Psoas muscle (tissue), 8 donors: ENCODE results near the gene SUSD6. TPM values are rescaled to one million over a fixed set of nuclear protein-coding genes. Genes with fewer than 3 reads are reported as not detected.

Experiments
- ATAC-seq, 4 donors: fragments of 200-7000 bp; cut with Tn5 transposase; one replicate each; pipeline ENCODE4 v1.9.1; 2020; ENCODE audit warnings: moderate library complexity in 3 of 4, mild to moderate bottlenecking in 2 of 4
- DNase-seq, 2 donors: peaks; one replicate each; pipeline ENCODE4 v3.0.0-alpha.2; 2020
- H3K27ac ChIP-seq: fragments of 200-600 bp; one replicate; pipeline ENCODE4 v1.8.0; 2022
- H3K27me3 ChIP-seq, 3 donors: fragments of 200-600 bp in 1 of 3; one replicate each; pipeline versions ENCODE4 v1.6.1 to v1.8.0; 2013 to 2022; ENCODE audit warnings: low read length in 2 of 3, mild to moderate bottlenecking in 2 of 3, moderate library complexity in 1 of 3; ENCODE audit not compliant: insufficient read depth in 3 of 3
- H3K36me3 ChIP-seq, 2 donors: fragments of 200-600 bp in 1 of 2; one replicate each; pipeline versions ENCODE4 v1.6.1 to v1.8.0; 2013 to 2022; ENCODE audit warnings: low read depth in 1 of 2, mild to moderate bottlenecking in 1 of 2, moderate library complexity in 1 of 2; ENCODE audit not compliant: insufficient read depth in 1 of 2
- H3K4me1 ChIP-seq: fragments of 200-600 bp; one replicate; pipeline ENCODE4 v1.8.0; 2022
- H3K4me3 ChIP-seq: fragments of 200-600 bp; one replicate; pipeline ENCODE4 v1.8.0; 2022; ENCODE audit warnings: mild to moderate bottlenecking
- H3K9me3 ChIP-seq: fragments of 200-600 bp; one replicate; pipeline ENCODE4 v1.8.0; 2022
- WGBS, 3 donors: extraction: QIAGEN DNeasy Blood & Tissue Kit; methylation state at CpG; one replicate each; pipeline versions ENCODE4 v1.1.6 to v1.1.7; 2013; 5-methylcytosine and 5-hydroxymethylcytosine counted together
- intact Hi-C, 2 donors: fragments of 100-400 bp; cut with DNase I; formaldehyde crosslinking; loops; one replicate each; pipeline versions ENCODE4 v1.11.0 to v1.14.2; 2022
- polyA plus RNA-seq, 3 donors: library from polyadenylated mRNA; stranded (reverse); fragments of 200-250 nt; gene quantifications; one replicate each; pipeline ENCODE4 v1.2.3, GENCODE V29; 2013
- total RNA-seq, 4 donors: library from RNA; stranded (reverse); fragmentation: NEBNext Ultra II Directional in 2 of 4; extraction: Animal tissue kit (Norgen Biotek cat#: 25700) in 2 of 4; gene quantifications; one replicate each; pipeline versions ENCODE4 v1.2.1 to v1.2.4, GENCODE V29; 2021 to 2023
- TF ChIP-seq, protein P1 (sequence below): fragments of 200-600 bp; IDR thresholded peaks from one replicate; pipeline ENCODE4 v1.8.0; 2022; ENCODE audit warnings: antibody characterized with exemption
- donor health status: healthy with polysubstance abuse.
- donor health status: DM: no; HTN: no; CAD: no; lungs with moderate emphysema.
- donor health status: Bipolar disorder and iron deficiency.
- donor health status: healthy.
- donor health status: DM: yes; HTN: yes; CAD: no.
- donor health status: DM: no; HTN: no; CAD: no.
- donor health status: DM: no; HTN: no; CAD: no.
- donor health status: DM: yes; HTN: yes; CAD: no.

SUSD6 gene
- total and polyA plus RNA-seq, 7 donors = 6.9 to 23.4 (median 14.9) TPM

GRCh38 chr14:69619012-69619411, 7.6 kb downstream of the SUSD6 start:
- ATAC-seq (no peak), DNase-seq (no peak)
- TF ChIP-seq, protein P1, sequence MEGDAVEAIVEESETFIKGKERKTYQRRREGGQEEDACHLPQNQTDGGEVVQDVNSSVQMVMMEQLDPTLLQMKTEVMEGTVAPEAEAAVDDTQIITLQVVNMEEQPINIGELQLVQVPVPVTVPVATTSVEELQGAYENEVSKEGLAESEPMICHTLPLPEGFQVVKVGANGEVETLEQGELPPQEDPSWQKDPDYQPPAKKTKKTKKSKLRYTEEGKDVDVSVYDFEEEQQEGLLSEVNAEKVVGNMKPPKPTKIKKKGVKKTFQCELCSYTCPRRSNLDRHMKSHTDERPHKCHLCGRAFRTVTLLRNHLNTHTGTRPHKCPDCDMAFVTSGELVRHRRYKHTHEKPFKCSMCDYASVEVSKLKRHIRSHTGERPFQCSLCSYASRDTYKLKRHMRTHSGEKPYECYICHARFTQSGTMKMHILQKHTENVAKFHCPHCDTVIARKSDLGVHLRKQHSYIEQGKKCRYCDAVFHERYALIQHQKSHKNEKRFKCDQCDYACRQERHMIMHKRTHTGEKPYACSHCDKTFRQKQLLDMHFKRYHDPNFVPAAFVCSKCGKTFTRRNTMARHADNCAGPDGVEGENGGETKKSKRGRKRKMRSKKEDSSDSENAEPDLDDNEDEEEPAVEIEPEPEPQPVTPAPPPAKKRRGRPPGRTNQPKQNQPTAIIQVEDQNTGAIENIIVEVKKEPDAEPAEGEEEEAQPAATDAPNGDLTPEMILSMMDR = no peak
- intact Hi-C loops = no loop called here
- WGBS, 3 donors = 46 to 77% (median 56%) methylated on average over 4 of the region's 4 CpGs
- Histone ChIP-seq H3K4me1 (peaks cover 86% of the 10 kb centered on the region), H3K4me3 (no peak overlapping the region), H3K36me3 (no peaks in the 10 kb centered on the region), H3K9me3 (no peaks in the 10 kb centered on the region), H3K27ac (no peak overlapping the region), H3K27me3 (no peaks in the 10 kb centered on the region)

- no peak overlapping the region for H3K27ac ChIP-seq
Observed at GRCh38 chr14:69620211-69620611, 8.8 kb downstream of the SUSD6 start.

DNA sequence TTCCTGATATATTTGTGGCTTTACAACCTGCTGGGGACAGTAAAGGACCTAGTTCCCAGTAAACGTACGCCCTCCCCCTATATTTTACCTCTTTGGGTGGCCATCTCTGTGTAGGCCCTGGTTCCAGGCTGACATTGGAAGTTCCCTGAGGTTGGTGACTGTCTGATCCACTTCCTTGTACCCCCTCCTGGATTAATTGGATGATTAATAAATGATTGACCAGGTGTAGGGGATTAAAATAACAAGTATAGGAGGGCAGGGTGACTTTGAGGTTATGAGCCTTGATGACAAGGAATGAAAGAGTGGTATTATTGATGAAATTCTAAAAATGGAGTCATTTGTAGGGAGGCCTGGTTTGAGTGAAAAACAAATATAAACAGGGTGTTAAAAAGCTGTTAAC, 9.6 kb downstream of the SUSD6 start:
- Histone ChIP-seq H3K9me3 (no peaks in the 10 kb centered on the region), H3K27me3 (no peaks in the 10 kb centered on the region), H3K4me3 (no peak overlapping the region), H3K4me1 (peaks cover 86% of the 10 kb centered on the region), H3K27ac (no peak overlapping the region), H3K36me3 (no peaks in the 10 kb centered on the region)
- intact Hi-C loops = no loop called here
- DNase-seq = no peak
- TF ChIP-seq, protein P1 = no peak
- WGBS, 3 donors = 88 to 96% (median 92%) methylated on average over 2 of the region's 2 CpGs
- no peak for ATAC-seq

More at GRCh38 chr14:69620211-69620611, 8.8 kb downstream of the SUSD6 start:
- Histone ChIP-seq H3K36me3 (no peaks in the 10 kb centered on the region), H3K9me3 (no peaks in the 10 kb centered on the region), H3K27me3 (no peaks in the 10 kb centered on the region), H3K4me1 (peaks cover 84% of the 10 kb centered on the region), H3K4me3 (no peak overlapping the region)
- 59 to 77% (median 65%) methylated on average over 5 of the region's 5 CpGs for WGBS, 3 donors
- intact Hi-C loops = no loop called here
- ATAC-seq (no peak), DNase-seq (no peak)
- TF ChIP-seq, protein P1 = no peak

DNA sequence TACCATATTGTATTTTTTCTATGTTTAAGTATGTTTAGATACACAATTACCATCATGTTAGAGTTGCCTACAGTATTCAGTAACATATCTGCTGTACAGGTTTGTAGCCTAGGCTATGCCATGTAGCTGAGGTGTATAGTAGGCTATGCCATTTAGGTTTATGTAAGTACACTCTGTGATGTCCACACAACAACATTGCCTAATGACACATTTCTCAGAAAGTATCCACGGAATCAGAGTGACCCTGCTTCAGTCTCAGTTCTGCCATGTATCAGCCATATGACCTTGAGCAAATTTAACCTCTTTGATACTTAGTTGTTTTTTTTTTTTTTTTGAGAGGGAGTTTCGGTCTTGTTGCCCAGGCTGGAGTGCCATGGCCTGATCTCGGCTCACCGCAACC, 12.7 kb downstream of the SUSD6 start:
- H3K27me3 ChIP-seq = no peaks in the 10 kb centered on the region
- ATAC-seq (peak in 2 of 4 donors; percentile 30 to 42), DNase-seq (no peak)
- no peak overlapping the region for H3K4me3 ChIP-seq
- WGBS, 3 donors = 92 to 98% (median 94%) methylated on average over 4 of the region's 4 CpGs
- H3K9me3 ChIP-seq = no peaks in the 10 kb centered on the region
- H3K27ac ChIP-seq = no peak overlapping the region
- no peaks in the 10 kb centered on the region for H3K36me3 ChIP-seq
- intact Hi-C loops = no loop called here
- H3K4me1 ChIP-seq = peaks cover 64% of the 10 kb centered on the region
- TF ChIP-seq, protein P1 = no peak
